Mononuclear cell (primary cell): ENCODE results near the gene ZC3H7A. TPM values are rescaled to one million over a fixed set of nuclear protein-coding genes. Genes with fewer than 3 reads are reported as not detected.
"Not testable (repeated sequence)": the region's sequence is repeated elsewhere in the genome, so short reads cannot be mapped to it uniquely, and the experiment has no call there.

Source experiments
- H3K27me3 ChIP-seq: 2 replicates; pipeline ENCODE4 v1.6.0; 2011; ENCODE audit warnings: low read length, control low read depth; ENCODE audit not compliant: insufficient read depth
- H3K4me1 ChIP-seq: 2 replicates; pipeline ENCODE4 v1.5.1; 2011; ENCODE audit warnings: mild to moderate bottlenecking, low read length, control low read depth; ENCODE audit not compliant: insufficient read depth
- H3K4me3 ChIP-seq: 2 replicates; pipeline ENCODE4 v1.5.1; 2011; ENCODE audit warnings: mild to moderate bottlenecking, low read length, moderate library complexity
- H3K9me3 ChIP-seq: 2 replicates; pipeline ENCODE4 v1.5.1; 2011; ENCODE audit warnings: low read depth, mild to moderate bottlenecking, control low read depth, low read length
- total RNA-seq: library from RNA; depleted of rRNA; stranded (reverse); fragments of >200 nt; gene quantifications from one replicate; pipeline ENCODE4 v1.2.3, GENCODE V29; 2012

The ZC3H7A gene
- total RNA-seq, 1 donor, result 107 TPM

DNA sequence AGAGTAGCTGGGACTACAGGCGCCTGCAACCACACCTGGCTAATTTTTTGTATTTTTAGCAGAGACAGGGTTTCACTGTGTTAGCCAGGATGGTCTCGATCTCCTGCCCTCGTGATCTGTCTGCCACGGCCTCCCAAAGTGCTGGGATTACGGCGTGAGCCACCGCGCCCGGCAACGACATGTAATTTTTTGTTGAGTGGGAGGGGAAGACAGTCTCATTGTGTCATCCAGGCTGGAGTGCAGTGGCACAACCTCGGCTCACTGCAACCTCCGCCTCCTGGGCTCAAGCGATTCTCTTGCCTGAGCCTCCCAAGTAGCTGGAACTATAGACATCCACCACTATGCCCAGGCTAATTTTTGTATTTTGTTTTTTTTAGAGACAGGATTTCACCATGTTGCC, 21.9 kb upstream of the ZC3H7A start:
- not testable (repeated sequence) for H3K9me3 ChIP-seq, H3K27me3 ChIP-seq, H3K4me3 ChIP-seq
- H3K4me1 ChIP-seq, result peaks cover 46% of the 10 kb centered on the region

DNA sequence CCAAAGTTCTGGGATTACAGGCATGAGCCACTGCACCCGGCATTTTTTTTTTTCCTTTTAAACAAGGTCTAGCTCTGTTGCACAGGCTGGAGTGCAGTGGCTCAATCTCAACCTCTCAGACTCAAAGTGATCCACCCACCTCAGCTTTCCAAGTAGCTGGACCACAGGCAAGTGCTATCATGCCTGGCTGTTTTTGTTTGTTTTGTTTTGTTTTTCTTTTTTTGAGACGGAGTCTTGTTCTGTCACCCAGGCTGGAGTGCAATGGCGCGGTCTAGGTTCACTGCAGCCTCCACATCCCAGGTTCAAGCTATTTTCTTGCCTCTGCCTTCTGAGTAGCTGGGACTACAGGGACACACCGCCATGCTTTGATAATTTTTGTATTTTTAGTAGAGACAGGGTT, 19.1 kb upstream of the ZC3H7A start:
- Histone ChIP-seq H3K27me3 (no peaks in the 10 kb centered on the region), H3K4me1 (peaks cover 37% of the 10 kb centered on the region), H3K4me3 (no peak overlapping the region), H3K9me3 (no peaks in the 10 kb centered on the region)

DNA sequence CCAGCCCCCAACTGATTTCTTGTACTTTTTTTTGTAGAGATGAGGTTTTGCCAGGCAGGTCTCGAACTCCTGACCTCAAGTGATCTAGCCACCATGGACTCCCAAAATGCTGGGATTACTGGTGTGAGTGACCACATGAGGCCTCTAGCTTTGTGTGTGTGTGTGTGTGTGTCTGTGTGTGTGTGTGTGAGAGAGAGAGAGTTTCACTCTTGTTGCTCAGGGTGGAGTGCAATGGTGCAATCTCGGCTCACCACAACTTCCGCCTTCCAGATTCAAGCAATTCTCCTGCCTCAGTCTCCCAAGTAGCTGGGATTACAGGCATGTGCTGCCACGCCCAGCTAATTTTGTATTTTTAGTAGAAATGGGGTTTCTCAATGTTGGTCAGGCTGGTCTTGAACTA, 17.7 kb upstream of the ZC3H7A start:
- H3K27me3 ChIP-seq, H3K4me3 ChIP-seq, H3K9me3 ChIP-seq: not testable (repeated sequence)
- H3K4me1 ChIP-seq, result peaks cover 43% of the 10 kb centered on the region

DNA sequence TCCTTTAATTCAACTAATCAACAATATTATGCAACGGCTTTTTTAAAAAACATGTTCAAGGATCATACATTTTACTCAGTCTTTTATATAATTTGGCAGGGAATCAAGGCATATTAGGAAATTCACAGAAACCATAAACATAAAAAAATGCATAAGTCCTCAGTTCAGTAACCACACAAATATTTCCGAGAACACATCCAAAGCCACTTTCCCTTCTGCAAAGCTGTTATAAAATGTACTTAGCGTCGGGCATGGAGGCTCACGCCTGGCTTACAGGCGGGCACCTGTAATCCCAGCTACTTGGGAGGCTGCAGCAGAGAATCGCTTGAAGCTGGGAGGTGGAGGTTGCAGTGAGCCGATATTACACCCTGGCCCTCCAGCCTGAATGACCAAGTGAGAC, 9.7 kb upstream of the ZC3H7A start:
- no peak overlapping the region for H3K4me3 ChIP-seq
- H3K27me3 ChIP-seq, result no peaks in the 10 kb centered on the region
- H3K9me3 ChIP-seq, result no peaks in the 10 kb centered on the region
- H3K4me1 ChIP-seq, result peaks cover 17% of the 10 kb centered on the region

DNA sequence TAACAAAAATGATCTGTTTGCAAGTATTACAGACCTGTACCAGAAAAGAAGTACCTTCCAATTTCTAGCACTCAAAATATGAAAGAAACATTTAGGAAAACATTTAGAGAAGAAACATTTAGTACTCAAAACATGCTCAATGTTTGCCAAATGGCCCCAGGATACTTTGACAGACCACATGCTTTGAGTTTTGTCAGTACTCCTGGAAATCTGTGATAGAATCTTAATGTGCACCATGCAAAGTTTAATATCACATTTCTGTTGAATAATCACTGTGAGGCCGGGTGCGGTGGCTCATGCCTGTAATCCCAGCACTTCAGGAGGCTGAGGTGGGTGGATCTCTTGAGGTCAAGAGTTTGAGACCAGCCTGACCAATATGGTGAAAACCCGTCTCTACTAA, 8.5 kb upstream of the ZC3H7A start:
- Histone ChIP-seq H3K9me3 (no peaks in the 10 kb centered on the region), H3K27me3 (no peaks in the 10 kb centered on the region), H3K4me1 (peaks cover 23% of the 10 kb centered on the region), H3K4me3 (no peak overlapping the region)

DNA sequence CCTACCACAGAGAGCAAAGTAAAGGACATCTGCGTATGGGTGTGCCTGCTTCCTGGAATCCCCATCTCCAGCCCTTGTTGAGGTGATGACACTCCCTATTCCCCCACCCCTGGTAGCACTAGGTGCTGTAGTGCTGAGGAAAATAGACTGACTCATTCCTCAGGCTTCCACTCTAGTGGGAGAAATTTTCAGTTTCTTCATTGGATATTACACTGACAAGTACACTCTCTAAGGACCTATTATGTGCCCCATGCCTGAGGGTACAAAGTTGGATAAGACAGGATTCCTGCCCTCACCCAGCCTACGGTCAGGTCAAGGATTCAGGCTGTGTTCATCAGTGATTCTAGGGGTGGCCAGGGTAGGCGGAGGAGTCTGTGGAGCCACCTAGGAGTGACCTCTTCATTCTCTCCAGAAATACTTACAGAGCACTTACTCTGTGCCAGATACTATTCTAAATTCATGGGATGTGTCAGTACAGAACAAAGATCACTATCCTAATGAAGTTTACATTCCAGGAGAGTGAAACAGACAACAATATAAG, 4.5 kb upstream of the ZC3H7A start:
- no peak overlapping the region for H3K4me3 ChIP-seq
- H3K27me3 ChIP-seq, result no peaks in the 10 kb centered on the region
- H3K9me3 ChIP-seq, result no peaks in the 10 kb centered on the region
- H3K4me1 ChIP-seq, result peaks cover 43% of the 10 kb centered on the region

DNA sequence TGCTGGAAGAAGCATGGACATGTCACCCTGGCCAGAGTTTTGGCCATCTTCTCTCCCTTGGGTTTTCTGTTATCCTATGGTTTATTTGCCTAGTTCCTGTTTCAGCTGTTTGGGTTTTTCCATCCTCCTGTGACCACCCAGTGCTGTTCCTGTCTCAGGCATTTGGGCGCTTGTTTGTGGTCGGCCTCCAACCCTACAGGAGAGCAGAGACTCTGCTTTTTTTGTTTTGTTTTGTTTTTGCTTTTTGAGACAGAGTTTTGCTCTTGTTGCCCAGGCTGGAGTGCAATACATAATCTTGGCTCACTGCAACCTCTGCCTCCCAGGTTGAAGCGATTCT, 3.3 kb upstream of the ZC3H7A start:
- Histone ChIP-seq H3K27me3 (no peaks in the 10 kb centered on the region), H3K4me3 (peak overlapping the region; percentile 14), H3K9me3 (no peaks in the 10 kb centered on the region), H3K4me1 (peaks cover 52% of the 10 kb centered on the region)

DNA sequence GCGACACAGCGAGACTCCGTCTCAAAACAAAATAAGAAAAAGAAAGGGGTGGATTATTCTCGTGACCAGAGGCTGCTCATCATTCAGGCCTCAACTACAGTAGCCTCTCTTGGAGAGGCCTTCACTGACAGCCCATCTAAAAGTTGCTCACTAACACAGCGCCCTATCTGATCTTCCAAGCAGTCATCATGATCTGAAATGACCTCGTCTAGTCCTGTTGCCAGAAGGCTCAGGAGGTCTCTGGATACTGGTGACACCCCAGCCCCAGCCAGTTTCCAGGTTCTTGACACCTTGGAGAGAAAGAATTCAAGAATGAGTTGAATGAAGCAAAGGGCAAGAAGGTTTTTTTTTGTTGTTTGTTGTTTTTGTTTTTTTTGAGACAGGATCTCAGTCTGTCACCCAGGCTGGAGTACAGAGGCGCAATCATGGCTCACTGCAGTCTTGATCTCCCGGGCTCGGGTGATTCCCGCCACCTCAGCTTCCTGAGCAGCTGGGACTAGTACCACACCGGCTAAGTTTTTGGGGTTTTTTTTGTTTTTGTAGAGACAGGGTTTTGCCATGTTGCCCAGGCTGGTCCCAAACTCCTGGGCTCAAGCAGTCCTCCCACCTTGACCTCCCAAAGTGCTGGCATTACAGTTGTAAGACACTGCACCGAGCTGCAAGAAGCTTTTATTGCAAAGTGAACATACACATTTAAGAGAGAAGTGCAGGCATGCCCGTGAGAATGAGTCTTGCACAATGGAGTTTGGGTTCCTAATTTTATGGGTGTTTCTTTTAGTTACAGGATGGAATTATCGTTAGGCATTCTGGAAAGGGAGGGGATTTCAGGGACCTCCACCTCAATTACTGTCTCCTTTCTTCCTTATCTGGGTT, 2.7 kb upstream of the ZC3H7A start:
- Histone ChIP-seq H3K9me3 (no peaks in the 10 kb centered on the region), H3K27me3 (no peaks in the 10 kb centered on the region), H3K4me3 (peak overlapping the region; percentile 14), H3K4me1 (peaks cover 58% of the 10 kb centered on the region)

DNA sequence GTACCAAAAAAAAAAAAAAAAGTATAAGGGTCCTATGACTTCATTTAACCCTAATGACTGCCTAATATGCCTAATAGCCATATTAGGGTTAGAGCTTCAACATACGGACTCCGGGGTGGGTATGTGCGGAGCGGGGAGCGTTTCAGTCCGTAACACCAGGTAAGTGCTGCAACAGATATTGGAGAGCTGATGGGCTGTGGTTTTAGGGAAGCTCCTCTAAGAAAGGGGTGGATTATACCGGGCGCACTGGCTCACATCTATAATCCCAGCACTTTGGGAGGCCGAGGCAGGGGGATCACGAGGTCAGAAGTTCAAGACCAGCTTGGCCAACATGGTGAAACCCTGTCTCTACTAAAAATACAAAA, 1.9 kb upstream of the ZC3H7A start:
- Histone ChIP-seq H3K4me3 (peak overlapping the region; percentile 86), H3K4me1 (peaks cover 64% of the 10 kb centered on the region), H3K9me3 (no peaks in the 10 kb centered on the region), H3K27me3 (no peaks in the 10 kb centered on the region)

DNA sequence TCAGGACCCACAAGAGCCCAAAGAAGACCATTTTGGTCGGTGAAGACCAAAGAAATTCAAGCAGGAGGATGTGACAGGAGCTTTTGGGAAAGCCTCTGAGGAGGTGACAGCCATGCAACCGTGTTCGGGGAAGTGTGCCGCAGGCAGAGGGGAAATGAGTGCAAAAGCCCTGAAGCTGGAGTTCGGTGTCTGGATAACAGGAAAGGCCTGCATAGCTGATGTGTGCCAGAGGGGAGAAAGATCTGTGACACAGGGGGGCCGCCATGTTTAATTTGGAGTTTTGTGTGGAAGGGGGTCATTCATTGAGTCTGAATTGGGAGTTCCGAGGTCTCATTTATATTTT, 870 bp upstream of the ZC3H7A start:
- Histone ChIP-seq H3K4me1 (peaks cover 75% of the 10 kb centered on the region), H3K27me3 (no peaks in the 10 kb centered on the region), H3K9me3 (no peaks in the 10 kb centered on the region), H3K4me3 (peak overlapping the region; percentile 86)

DNA sequence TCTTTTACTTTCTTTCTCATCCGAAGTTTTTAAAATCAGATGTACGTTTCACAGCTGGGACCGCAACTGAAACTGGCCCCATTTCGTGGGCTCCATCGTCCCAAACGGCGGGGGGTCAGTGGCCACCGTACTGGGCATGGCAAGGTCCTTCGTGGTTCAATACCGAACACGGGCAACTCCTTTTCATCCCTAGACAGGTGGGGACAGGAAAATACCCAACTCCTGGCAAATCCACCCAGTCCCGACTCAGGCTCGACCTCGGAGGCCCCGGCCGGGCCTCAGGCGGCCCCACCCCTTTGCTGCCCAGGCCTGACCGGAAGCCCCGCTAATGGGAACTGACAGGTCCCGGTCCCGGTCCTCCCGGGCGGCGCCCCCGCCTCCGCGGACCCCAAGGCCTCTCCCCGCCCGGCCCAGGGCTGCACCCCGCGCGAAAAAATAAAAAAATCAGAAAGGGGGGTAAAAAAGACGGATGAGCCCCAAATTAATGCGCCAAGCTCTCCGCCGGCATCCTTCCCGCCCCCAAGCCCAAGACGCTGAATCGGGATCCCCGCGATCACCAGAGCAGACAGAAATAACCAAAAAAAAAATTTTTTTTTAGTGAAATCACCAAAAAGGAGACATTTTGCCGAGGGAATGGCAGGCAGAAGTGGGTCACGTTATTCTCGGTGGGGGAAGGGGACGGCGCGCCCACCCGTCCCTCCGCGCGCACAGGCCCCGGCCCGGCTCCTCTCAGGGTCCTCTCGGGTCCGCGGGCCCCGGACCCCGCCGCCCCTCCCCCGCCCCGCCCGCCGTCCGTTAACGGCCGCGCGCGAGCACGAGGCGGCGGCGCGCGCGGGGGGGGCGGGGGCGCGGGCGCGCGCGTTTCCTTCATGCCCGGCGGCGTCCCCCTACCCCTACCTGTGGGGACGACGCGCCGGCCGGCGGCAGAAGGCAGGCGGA, 562 bp downstream of the ZC3H7A start:
- Histone ChIP-seq H3K27me3 (no peaks in the 10 kb centered on the region), H3K4me1 (peaks cover 83% of the 10 kb centered on the region), H3K4me3 (peak overlapping the region; percentile 93)

DNA sequence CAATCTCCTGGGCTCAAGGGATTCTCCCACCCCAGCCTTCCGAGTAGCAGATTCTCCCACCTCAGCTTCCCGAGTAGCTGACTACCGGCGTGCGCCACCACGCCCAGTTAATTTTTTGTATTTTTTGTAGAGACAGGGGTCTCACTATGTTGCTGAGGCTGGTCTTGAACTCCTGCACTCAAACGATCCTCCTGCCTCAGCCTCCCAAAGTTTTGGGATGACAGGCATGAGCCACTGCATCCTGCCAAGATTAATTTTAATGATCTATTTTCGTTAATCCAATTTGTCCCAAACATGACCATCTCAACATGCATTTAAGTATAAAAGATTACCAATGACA, 1.2 kb downstream of the ZC3H7A start:
- H3K9me3 ChIP-seq, result no peaks in the 10 kb centered on the region
- H3K27me3 ChIP-seq, result no peaks in the 10 kb centered on the region
- peaks cover 80% of the 10 kb centered on the region for H3K4me1 ChIP-seq
- H3K4me3 ChIP-seq, result peak overlapping the region; percentile 93

More for the DNA sequence above, 562 bp downstream of the ZC3H7A start:
- H3K9me3 ChIP-seq, result no peaks in the 10 kb centered on the region

DNA sequence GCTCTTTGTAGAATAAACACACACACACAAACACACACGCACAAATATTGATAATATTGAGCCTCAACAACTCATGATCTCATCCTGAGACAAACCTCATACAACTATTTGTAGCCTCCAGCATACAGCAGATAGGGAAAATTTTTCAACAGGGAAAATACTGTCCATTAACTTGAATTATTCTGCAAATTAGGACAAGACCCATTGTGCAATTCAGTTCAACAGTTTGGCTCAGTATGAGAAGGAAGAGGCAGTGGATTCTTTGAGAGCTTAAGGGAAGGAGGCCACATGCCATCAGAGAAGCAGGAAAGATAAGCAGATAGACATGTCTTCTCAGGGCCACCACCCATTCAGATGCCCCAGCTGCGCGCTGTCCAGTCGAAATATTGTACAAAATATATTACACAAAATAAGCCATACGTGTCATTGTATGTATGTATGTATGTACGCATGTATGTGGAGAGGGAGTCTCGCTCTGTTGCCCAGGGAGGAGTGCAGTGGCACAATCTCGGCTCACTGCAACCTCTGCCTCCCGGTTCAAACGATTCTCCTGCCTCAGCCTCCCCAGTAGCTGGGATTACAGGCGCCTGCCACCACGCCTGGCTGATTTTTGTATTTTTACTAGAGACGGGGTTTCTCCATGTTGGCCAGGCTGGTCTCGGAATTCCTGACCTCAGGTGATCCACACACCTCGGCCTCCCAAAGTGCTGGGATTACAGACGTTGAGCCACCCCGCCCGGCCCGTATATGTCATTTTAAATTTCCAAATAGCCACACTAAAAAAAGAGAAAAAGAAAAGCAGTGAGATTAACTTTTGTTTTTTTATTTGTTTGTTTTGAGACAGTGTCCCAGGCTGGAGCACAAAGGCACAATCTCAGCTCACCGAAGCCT, 1.8 kb downstream of the ZC3H7A start:
- no peaks in the 10 kb centered on the region for H3K9me3 ChIP-seq
- H3K4me3 ChIP-seq, result no peak overlapping the region
- H3K4me1 ChIP-seq, result peaks cover 74% of the 10 kb centered on the region
- H3K27me3 ChIP-seq, result no peaks in the 10 kb centered on the region

DNA sequence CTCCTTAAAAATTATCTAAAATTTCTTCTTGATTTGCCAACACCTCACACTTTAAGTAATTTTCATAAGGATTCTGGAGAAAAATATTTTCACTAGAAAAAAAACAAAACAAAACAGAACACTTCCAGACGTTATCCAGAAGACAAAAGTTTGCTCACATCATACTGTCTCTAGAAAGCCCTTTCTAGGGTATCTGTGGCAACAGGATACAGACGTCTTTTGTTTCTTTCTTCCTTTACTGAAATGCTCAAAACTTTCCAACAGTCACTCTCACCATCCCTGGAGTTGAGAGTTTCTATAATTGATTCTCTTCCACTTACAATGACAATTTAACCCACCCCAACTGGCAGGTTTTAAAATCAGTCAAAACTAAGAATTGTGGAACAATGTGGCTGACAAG, 2.6 kb downstream of the ZC3H7A start:
- H3K4me3 ChIP-seq, result no peak overlapping the region

DNA sequence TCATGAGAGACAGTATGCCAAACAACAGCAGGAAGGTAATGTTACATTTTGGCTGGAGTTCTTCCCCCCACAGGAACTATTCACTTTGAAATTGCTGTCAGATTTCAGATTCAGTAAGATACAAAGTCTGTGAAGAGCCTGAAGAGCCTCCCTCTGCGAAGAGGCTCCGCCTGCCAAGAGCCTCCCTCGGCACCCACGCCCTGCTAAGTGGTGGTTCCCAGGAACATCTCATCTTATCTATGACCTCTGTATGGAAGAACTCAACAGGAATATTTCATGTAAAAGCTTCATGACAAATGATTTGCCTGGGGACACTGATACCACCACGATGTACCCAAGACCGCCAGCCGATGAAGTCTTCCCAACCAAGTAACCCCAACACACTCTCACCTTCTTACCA, 3.2 kb downstream of the ZC3H7A start:
- Histone ChIP-seq H3K4me3 (no peak overlapping the region), H3K9me3 (no peaks in the 10 kb centered on the region), H3K27me3 (no peaks in the 10 kb centered on the region), H3K4me1 (peaks cover 60% of the 10 kb centered on the region)

More for the DNA sequence above, 2.6 kb downstream of the ZC3H7A start:
- Histone ChIP-seq H3K9me3 (no peaks in the 10 kb centered on the region), H3K4me1 (peaks cover 66% of the 10 kb centered on the region), H3K27me3 (no peaks in the 10 kb centered on the region)
